ENCODE data around the gene RANBP3.
"Not testable (repeated sequence)": the region's sequence is repeated elsewhere in the genome, so short reads cannot be mapped to it uniquely, and the experiment has no call there.

The RANBP3 gene

GRCh38 chr19:5897189-5897969 is 80.6 kb downstream of the RANBP3 start:
- in situ Hi-C loops (cut with HindIII; ENCODE audit: low pct_ligation_motif_present, low pct_unique_long_range_greater_than_20kb, low sequenced_read_pairs): no loop called here
- no peak for DNase-seq

- DNase-seq: no peak
- in situ Hi-C loops (cut with HindIII; ENCODE audit: low pct_ligation_motif_present, low pct_unique_long_range_greater_than_20kb, low sequenced_read_pairs): no loop called here
Observed at GRCh38 chr19:5896365-5897076, 81.4 kb downstream of the RANBP3 start.

GRCh38 chr19:5895890-5896289 is 82.0 kb downstream of the RANBP3 start:
- no peak for DNase-seq

GRCh38 chr19:5895409-5895808 is 82.5 kb downstream of the RANBP3 start:
- no peak for DNase-seq
- in situ Hi-C loops (cut with HindIII; ENCODE audit: low pct_ligation_motif_present, low pct_unique_long_range_greater_than_20kb, low sequenced_read_pairs): no loop called here

More at GRCh38 chr19:5895890-5896289, 82.0 kb downstream of the RANBP3 start:
- in situ Hi-C loops (cut with HindIII; ENCODE audit: low pct_ligation_motif_present, low pct_unique_long_range_greater_than_20kb, low sequenced_read_pairs): no loop called here

- in situ Hi-C loops (cut with HindIII; ENCODE audit: low pct_ligation_motif_present, low pct_unique_long_range_greater_than_20kb, low sequenced_read_pairs): no loop called here
Observed at GRCh38 chr19:5894704-5895349, 83.1 kb downstream of the RANBP3 start.

GRCh38 chr19:5893907-5894703 is 83.8 kb downstream of the RANBP3 start:
- in situ Hi-C loops (cut with HindIII; ENCODE audit: low pct_ligation_motif_present, low pct_unique_long_range_greater_than_20kb, low sequenced_read_pairs): no loop called here
- no peak for DNase-seq

More at GRCh38 chr19:5894704-5895349, 83.1 kb downstream of the RANBP3 start:
- no peak for DNase-seq

- in situ Hi-C loops (cut with HindIII; ENCODE audit: low pct_ligation_motif_present, low pct_unique_long_range_greater_than_20kb, low sequenced_read_pairs): no loop called here
- no peak for DNase-seq
Observed at GRCh38 chr19:5893296-5893903, 84.5 kb downstream of the RANBP3 start.

GRCh38 chr19:5892772-5893275 is 85.1 kb downstream of the RANBP3 start:
- no peak for DNase-seq
- in situ Hi-C loops (cut with HindIII; ENCODE audit: low pct_ligation_motif_present, low pct_unique_long_range_greater_than_20kb, low sequenced_read_pairs): no loop called here

- in situ Hi-C loops (cut with HindIII; ENCODE audit: low pct_ligation_motif_present, low pct_unique_long_range_greater_than_20kb, low sequenced_read_pairs): no loop called here
- peak; percentile 42 for DNase-seq
Observed at GRCh38 chr19:5891938-5892771, 85.8 kb downstream of the RANBP3 start.

GRCh38 chr19:5891572-5891937 is 86.4 kb downstream of the RANBP3 start:
- in situ Hi-C loops (cut with HindIII; ENCODE audit: low pct_ligation_motif_present, low pct_unique_long_range_greater_than_20kb, low sequenced_read_pairs): no loop called here

GRCh38 chr19:5890099-5890498 is 87.8 kb downstream of the RANBP3 start:
- DNase-seq: no peak
- in situ Hi-C loops (cut with HindIII; ENCODE audit: low pct_ligation_motif_present, low pct_unique_long_range_greater_than_20kb, low sequenced_read_pairs): no loop called here

More at GRCh38 chr19:5891572-5891937, 86.4 kb downstream of the RANBP3 start:
- no peak for DNase-seq

- in situ Hi-C loops (cut with HindIII; ENCODE audit: low pct_ligation_motif_present, low pct_unique_long_range_greater_than_20kb, low sequenced_read_pairs): no loop called here
- no peak for DNase-seq
Observed at GRCh38 chr19:5889288-5889971, 88.5 kb downstream of the RANBP3 start.

GRCh38 chr19:5884065-5884811 is 93.7 kb downstream of the RANBP3 start:
- in situ Hi-C loops (cut with HindIII; ENCODE audit: low pct_ligation_motif_present, low pct_unique_long_range_greater_than_20kb, low sequenced_read_pairs); DNase-seq: not testable (repeated sequence)

- DNase-seq; in situ Hi-C loops (cut with HindIII; ENCODE audit: low pct_ligation_motif_present, low pct_unique_long_range_greater_than_20kb, low sequenced_read_pairs): not testable (repeated sequence)
Observed at GRCh38 chr19:5883157-5883873, 94.6 kb downstream of the RANBP3 start.

- in situ Hi-C loops (cut with HindIII; ENCODE audit: low pct_ligation_motif_present, low pct_unique_long_range_greater_than_20kb, low sequenced_read_pairs): no loop called here
- DNase-seq: no peak
Observed at GRCh38 chr19:5882421-5882968, 95.4 kb downstream of the RANBP3 start.

Data from ACHN (cell line).